Prostate gland (tissue), 2 donors: ENCODE data around the gene AKT2.

Experiments used
- POLR2A ChIP-seq: fragments of 450-650 bp; IDR thresholded peaks from one replicate; pipeline ENCODE4 v1.6.1; 2016; ENCODE audit warnings: antibody characterized with exemption, mild to moderate bottlenecking
- POLR2AphosphoS5 ChIP-seq: sonication (generic); formaldehyde crosslinking; IDR thresholded peaks from one replicate; pipeline ENCODE4 v1.6.1; 2017; ENCODE audit warnings: antibody characterized with exemption
- TF ChIP-seq, protein P1 (sequence below), 4 experiments: fragments of 200-600 bp in 2 of 4; fragments of 450-650 bp in 2 of 4; sonication (generic) in 2 of 4; IDR thresholded peaks; 1 replicate in 3 of 4; 2 replicates in 1 of 4; pipeline ENCODE4 v1.5.1; 2016 to 2019; ENCODE audit warnings: antibody characterized with exemption in 4 of 4, mild to moderate bottlenecking in 2 of 4, moderate library complexity in 2 of 4

DNA sequence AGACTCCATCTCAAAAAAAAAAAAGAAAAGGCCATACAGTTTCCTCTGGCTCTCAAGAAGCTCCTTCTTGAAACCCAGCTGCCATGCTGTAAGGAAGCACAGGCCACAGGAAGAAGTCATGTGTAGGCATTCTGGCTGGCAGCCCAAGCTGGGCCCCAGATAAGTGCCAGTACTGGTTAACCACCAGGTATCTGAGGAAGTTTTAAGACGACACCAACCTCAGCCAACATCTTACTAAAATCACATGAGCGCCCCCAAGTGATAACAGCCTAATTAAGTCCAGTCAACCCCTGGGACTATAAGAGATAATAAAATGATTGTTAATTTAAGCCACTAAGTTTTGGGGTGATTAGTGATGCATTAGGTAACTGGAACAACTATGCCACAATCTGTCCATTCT is 27.4 kb upstream of the AKT2 start:
- TF ChIP-seq, protein P1, sequence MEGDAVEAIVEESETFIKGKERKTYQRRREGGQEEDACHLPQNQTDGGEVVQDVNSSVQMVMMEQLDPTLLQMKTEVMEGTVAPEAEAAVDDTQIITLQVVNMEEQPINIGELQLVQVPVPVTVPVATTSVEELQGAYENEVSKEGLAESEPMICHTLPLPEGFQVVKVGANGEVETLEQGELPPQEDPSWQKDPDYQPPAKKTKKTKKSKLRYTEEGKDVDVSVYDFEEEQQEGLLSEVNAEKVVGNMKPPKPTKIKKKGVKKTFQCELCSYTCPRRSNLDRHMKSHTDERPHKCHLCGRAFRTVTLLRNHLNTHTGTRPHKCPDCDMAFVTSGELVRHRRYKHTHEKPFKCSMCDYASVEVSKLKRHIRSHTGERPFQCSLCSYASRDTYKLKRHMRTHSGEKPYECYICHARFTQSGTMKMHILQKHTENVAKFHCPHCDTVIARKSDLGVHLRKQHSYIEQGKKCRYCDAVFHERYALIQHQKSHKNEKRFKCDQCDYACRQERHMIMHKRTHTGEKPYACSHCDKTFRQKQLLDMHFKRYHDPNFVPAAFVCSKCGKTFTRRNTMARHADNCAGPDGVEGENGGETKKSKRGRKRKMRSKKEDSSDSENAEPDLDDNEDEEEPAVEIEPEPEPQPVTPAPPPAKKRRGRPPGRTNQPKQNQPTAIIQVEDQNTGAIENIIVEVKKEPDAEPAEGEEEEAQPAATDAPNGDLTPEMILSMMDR (IDR thresholded peaks at IDR 0.05) = no peak
- TF ChIP-seq POLR2A = no peak
- no peak for TF ChIP-seq POLR2AphosphoS5
